GM21825 (cell line): ENCODE results near the gene DEPP1.

Experiments
- ATAC-seq: cut with Tn5 transposase; IDR thresholded peaks from one replicate; pipeline ENCODE4 v1.9.1; 2021; ENCODE audit warnings: mild to moderate bottlenecking, moderate library complexity; ENCODE audit not compliant: unreplicated experiment

DEPP1 gene

DNA sequence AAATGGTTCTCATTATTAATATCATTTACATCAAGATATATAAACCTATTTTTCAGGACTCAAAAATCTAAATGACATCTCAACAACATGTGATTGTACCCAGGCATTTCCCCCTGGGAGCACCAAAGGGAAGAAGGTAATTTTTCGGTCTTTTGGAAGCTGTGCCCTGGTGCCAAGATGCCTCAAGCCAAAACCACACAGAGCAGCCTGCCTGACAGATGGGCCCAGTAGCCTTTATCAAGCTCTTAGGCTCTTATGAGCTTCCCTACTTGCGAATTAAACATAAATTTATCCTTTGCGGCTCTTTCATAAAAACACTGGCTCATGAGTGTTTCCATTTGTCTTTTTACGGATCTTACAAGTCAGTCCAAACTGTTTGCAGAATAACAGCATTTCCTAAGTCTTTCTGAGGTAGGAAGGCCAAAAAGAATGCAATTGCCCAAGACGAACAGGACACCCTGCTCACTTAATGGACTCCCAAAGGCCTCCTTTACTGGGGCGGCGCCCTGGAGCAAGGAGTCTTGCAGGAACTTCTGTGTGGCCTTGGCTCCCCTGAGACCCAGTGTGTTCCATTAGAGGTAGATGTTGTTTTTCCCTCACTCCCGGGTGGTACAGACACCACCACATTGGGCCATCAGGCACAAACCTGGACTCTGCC is 23.1 kb downstream of the DEPP1 start:
- no peak for ATAC-seq

DNA sequence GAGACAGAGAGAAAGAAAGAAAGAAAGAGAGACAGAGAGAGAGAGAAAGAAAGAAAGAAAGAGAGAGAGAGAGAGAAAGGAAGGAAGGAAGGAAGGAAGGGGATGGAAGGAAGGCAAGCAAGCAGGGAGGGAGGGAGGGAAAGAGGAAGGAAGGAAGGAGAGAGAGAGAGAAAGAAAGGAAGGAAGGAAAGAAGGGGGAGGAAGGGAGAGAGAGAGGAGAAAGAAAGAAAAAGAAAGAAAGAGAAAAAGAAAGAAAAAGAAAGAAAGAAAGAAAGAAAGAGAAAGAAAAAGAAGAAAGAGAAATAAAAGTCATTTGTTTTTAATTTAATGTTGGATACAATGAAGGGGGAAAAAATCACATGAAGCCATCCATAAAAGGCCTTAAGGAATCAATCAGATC is 23.6 kb downstream of the DEPP1 start:
- ATAC-seq: no peak

DNA sequence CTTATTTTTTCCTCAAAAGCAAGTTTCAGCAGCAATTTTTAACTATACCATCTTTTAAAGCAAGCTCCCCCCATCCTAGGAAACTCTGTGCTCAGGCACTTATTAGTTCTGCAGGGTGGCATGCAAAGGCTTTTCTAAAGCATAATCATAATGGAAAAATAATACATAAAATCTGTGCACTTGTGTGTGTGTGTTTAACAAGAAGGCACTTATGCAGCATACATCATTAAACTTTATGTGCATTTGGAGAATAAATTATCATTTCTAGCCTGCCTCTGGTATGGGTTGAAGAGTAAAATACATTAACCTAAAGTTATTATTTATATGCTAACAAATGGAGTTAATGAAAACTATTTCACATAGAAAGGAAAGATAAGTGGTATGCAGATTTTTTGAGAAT is 24.6 kb downstream of the DEPP1 start:
- ATAC-seq: no peak

DNA sequence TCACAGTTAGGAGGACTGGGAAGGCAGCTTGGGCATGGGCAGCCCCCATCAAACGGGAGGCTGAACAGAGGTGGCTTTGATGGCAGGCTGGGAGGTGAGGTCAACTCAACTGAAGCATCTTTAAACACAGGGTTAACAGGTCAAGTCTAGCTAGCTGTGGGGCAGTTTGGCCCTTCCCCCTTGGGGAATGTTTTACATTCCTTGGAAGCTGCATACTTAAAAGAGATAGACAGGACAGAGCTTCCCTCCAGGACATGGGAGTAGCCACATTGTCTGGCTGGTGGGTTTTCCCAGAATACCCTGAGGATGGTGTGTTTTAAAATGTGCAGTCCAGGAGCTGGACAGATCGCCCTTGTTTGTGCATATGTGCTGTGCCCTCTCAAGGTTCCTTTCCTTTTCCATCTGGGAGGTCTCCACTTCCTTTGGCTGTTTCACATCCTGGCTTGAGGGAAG is 25.8 kb downstream of the DEPP1 start:
- ATAC-seq: no peak

DNA sequence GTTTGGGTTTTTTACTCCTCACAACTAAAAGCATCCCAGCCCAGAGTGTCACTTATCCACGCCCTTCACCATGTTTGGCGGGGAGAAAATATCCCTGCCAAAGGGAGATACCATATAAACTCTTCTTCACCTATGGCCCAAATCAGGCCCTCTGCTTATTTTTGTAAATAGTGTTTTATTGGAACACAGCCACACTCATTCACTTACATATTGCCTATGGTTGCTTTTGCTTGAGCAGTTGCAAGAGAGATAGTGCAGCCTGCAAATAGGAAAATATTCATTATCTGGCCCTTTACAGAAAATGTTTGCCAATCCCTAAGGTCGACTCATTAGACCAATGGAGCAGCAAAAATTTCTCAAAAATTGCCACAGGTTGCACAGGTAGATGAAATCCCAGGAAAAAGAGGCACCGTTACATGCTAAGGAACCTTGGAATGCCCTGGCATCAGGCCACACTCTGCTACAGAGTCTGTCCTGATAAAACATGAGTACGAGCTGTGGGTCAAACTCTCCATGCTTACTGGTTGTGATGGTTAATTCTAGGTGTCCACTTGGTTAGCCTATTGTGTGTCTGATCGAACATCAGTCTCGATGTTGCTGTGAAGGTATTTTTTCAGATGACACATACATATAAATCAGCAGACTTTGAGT is 26.9 kb downstream of the DEPP1 start:
- no peak for ATAC-seq

DNA sequence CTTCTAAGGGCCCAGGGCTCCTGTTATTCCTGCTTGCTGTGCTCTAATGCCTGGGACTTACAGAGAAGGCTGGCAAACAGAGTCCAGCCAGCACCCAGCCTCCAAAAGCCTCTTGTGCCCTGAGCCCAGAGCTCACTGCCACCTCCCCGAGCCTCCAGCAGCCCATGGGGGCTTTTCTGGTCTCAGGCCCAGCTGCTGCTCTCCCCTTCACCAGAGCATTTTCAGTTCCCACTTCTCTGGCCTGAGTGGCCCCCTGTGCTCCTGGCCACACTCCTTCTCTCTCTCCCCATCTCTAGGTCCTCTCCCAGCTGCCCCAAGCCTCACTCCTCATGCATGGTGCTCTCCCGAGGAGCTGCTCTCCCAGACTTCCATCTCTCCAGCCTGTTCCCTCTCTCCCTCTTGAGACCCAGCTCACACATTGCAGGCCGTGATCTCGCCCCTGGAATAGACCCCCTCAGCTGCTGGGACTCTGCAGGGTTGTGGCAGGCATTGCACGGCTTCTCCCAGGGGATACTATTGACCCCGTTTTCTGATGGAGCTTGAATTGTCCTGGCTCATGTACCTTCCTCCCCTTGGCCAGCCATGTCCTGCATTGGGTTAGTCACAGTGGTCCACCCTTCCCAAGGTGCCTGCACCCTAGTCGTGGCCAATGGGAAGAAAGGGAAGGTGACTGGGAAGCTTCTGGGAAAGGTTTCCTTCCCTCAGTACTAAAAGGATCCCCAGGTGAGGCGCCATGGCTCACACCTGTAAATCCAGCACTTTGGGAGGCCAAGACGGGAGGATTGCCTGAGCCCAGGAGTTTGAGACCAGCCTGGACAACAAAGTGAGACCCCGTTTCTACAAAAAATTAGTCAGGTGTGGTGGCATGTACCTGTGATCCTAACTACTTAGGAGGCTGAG is 28.0 kb downstream of the DEPP1 start:
- ATAC-seq: no peak

DNA sequence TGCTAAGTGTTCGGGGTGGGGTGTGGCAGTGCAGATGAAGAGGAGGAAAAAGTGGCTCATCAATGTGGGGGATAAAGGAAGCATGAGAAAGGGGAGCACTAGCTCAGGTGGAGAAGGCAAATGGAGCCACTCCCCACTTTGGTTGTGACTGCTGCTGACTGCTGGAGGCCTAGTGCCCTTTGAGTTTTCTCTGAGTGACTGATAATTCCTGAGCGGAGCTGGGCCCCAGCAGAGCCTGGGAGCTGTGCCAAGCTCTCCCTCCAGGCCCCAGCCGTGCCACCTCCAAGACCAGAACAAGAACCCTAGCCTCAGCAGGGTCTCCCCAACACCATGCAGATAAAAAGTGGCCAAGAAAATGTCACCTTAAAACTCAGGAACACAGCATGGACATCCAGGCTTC is 28.7 kb downstream of the DEPP1 start:
- no peak for ATAC-seq

DNA sequence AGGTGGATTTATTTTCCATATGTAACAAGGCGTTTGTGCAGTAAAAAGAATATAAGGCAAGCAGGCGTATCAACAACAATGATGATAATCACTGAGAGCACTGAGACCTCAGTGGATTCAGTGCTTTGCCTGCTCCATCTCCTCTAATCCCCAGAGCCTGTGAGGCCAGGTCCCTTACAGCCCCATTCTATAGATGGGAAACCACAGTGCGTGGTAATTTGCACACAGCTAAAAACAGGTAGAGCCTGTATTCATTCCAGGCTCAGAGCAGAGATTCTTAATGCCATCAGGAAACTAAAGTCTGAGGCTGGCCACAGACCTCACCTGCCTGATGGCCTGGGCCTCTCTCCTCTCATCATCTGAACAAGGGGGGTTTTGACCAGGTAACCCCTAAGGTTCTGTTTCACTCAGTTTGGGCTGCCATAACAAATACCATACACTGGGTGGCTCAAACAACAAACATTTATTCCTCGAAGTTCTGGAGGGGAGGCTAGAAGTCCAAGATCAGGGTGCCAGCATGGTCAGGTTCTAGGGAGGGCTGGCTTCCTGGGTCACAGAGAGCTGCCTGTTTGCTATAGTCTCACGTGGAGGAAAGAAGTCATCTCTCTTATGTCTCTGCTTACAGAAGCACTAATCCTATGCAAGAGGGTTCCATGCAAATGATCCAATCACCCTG is 29.3 kb downstream of the DEPP1 start:
- ATAC-seq: no peak

DNA sequence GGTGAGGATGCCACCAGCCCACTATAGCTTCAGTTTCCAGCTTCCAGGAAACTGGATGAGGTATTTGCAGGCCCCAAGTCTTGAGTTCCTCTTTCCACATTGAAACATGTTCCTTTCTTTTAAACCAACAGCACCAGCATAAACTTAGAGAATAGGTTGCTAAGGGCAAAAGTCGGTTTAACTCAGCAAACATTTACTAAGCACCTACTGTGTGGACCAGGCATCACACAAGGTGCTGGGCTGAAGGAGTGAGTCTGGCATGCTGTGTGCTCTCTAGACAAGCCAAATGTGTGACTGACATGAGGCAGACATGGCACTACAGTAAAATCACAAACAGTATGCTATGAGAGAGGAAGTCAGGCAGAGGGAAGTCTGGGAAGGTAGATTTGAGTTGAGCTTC is 30.0 kb downstream of the DEPP1 start:
- no peak for ATAC-seq

DNA sequence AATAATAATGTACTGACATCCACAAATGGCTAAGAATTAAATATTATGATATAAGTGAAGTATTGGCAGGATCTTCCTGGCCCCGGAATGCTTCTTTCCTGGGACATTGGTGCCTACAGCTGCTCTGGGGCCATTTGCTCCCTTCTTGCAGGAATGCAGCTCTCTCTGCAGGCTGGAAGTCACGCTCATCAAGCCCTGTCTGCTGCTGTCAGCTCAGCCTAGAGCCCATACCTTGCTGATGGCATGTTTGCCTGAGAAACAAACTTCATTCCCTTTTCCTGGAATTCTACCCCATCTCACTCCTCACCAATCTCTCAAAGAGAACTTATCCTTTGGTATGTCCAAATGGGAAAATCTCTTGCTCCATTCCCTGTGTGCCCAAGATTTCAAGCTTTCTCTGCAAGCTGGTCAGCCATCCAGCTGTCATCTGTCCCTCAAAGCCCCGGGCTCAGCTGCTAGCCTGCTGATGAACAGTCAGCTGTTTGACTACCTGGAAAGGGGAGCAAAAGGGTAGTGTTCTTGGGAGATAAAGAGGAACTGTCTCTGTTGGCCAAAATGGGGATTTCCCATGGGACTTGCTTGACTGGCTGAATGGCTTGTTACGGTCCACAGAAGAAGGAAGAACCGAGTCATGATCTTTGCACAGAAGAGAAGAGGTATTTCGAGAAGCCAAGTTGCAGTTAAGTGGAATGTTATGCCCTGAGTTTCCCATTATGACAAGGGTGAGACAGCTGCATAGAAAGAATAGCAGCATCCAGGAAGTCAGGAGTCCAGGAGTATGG is 31.0 kb downstream of the DEPP1 start:
- ATAC-seq: peak; percentile 56

DNA sequence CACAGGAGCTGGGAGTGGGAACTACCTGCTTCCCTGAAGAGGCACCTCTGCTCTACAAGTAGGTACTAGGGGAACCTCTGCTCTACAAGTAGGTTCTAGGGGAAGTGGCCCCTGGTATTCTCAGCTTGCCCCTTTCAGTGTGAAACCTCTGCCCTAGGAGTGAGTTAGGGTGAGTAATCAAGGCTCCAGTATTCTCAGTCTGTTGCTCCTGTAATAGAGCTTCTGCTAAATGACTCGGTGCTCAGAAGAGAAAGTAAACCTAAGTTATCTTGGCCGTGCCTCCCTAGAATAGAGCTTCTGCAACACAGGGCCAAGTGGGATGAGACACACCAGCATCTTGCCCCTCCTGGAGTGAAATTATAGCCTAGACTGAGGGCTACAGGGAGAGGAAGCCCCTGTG is 32.4 kb downstream of the DEPP1 start:
- ATAC-seq: peak; percentile 52

DNA sequence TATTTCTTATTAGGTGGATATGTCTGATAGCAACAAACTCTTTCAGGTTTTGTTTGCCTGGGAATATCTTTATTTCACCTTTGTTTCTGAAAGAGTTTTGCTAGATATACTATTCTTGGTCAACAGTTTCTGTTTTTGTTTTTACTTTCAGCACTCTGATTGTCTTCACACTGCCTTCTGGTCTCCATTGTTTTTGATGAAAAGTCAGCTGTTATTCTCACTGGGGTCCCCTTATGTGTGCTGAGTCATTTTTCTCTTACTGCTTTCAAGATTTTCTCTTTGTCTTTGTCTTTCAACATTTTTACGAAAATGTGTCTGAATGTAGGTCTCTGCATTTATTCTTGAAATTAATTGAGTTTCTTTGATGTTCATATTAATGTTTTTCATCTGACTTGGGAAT is 34.3 kb downstream of the DEPP1 start:
- no peak for ATAC-seq

DNA sequence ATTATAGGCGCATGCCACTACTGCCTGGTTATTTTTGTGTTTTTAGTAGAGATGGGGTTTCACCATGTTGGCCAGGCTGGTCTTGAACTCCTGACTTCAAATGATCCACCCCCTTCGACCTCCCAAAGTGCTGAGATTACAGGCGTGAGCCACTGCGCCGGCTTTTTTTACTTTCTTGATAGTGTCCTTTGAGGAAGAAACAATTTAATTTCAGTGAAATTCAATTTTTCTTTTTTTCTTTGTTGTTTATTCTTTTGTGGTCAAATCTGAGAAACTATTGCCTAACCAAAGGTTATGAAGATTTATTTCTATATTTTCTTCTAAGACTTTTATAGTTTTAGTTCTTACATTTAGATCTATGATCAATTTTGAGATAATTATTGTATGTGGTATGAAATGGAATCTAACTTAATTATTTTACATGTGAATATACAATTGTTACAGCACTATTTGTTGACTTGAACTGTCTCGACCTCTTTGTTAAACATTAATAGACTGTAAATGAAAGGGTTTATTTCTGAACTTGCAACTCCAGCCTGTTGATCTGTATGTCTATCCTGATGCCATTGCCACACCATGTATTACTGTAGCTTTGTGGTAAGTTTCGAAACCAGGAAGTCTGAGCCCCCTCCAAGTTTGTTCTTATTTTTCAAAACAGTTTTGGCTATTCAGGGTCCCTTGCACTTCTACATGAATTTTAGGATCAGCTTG is 38.8 kb downstream of the DEPP1 start:
- ATAC-seq: no peak

DNA sequence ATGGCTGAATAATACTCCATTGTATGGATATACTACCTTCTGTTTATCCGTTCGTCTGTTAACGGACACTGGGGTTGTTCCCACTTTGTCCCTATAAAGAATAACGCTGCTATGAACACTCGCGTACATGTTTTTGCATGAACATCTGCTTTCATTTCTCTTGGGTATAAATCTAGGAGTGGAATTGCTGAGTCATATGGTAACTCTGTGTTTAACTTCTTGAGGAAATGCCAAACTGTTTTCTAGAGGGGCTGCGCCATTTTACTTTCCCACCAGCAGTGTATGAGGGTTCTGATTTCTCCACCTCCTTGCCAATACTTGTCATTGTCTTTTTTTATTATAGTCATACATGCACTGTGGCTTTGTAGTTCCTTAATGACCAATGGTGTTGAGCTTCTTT is 39.7 kb downstream of the DEPP1 start:
- ATAC-seq: no peak

DNA sequence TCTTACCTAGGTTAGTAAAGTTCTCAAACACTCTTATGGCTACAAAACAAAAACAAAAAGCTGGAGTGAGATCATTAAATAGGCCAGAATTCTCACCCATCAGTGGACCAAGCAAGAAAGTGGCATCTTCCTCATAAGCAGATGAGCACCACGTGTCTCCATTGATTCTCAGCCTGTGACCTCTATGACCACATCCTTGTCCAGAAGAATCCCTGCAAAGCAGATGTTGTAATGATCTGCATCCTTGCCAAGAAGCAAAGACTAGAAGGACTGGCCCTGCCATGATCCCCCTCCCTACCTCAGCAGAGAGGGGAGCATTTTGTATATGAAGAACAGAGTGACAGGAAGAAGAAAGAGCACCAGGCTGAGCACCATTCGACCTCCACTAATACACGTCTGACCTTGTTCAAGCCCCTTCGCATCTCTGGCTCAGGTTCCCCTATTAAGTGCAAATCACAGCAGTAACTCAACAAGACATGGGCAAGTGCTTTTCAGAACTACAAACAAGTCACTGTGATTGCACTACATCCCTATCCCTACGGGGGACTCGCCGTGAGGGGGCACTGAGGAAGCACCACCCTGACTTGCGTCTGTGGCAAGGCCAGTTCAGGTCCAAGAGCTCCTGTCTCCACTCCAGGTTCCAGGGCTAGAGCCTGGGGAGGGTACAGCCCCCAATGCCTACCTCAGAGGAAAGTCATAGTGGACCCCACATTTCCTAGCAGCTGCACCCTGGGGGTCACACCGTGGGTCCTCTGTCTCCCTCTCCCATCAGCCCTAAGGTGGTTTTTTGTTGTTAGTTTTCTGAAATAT is 41.2 kb downstream of the DEPP1 start:
- no peak for ATAC-seq

DNA sequence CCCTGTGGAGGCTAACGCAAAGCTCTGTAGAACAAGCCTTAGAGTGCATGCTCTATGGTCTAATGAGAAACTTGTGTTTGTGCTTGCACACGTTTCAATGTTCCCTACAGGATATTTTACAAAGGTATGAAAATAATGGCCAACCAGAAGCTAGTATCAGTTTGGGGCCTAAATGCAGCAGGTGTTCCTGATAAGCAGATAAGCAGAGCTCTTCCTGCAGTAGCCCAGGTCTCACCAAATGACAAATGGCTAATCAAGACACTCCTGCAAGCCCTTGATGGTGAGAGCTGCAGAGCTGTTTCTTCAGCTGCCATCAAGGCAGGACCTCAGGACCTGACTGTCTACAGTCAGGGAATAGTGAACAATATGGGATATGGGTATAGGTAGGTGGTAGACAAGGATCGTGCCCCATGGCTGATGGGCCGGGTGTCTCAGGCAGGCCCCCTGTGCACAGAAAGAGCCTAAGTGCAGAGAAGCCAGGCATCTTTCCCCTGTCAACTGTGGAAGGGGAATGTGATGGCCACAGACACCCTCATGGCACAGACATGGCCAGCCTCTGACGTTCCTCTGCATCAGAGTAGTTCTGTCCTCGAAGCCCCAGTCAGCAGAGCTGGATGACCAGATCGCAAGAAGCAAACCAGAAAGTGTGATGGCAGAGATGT is 42.2 kb downstream of the DEPP1 start:
- no peak for ATAC-seq

DNA sequence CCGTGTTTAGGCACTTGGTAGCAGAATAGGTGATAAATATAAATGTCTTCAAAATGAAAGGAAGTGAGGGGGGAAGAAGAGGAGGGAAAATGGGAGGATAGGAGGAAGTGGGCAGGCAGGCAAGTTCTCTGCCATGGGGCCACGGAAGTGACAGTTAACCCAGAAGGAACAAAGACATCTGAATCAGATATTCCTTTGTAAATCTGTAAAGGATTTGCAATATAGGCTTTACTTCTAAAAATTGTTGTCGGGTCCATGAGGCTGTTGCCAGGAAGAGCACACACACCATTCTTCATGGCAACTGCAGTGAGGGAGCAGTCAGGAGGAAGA is 42.7 kb downstream of the DEPP1 start:
- ATAC-seq: no peak

DNA sequence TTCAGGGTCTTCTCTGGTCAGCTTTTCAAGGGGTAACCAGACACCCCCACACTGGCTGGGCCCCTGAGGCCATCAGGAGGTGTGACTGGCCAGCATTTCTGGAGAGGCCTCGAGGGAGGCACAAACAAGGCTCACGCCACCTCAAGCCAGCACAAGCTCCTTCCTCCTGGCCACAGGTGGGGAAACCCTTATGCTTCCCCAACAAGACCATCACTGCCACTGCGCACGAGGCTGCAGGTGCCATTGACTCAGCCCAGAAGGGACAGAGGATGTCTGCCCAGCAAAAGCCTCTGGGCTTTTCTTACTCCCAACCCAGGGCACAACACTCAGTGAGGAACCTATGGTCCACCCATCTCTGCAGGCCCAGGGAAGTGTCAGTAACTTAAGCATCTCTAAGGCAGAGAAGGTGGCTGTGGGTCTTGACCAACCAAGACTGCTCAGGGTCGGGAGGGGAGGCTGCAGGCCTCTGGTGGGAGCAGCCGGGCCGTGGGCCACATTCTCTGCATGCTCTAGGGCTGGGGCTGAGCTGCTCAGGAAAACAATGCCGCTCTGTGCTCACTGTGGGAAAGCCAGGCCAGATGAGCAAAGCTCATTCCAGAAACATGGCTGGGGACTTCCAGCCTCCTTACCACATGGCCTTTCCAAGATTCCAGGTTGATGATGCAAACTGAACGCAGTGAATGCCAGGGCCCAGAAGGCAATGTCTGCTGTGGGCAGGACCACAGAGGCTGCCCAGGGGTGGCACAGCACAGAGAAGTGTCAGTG is 43.2 kb downstream of the DEPP1 start:
- ATAC-seq: no peak
